GM23338 (cell line): ENCODE data around the gene CGGBP1.

Experiments used
- CREB1 ChIP-seq: fragments of 250-450 bp; sonication (Bioruptor Pico); IDR thresholded peaks from 2 replicates; pipeline ENCODE4 v1.5.0; 2020; ENCODE audit warnings: low read depth, mild to moderate bottlenecking, moderate library complexity
- EZH2 ChIP-seq: fragments of 200-600 bp; sonication (generic); IDR thresholded peaks from one replicate; pipeline ENCODE4 v1.8.0; 2017; ENCODE audit warnings: antibody characterized with exemption, mild to moderate bottlenecking, low read depth; ENCODE audit not compliant: unreplicated experiment
- EZH2phosphoT487 ChIP-seq: fragments of 200-600 bp; sonication (generic); IDR thresholded peaks from one replicate; pipeline ENCODE4 v1.8.1; 2018; ENCODE audit warnings: antibody characterized with exemption; ENCODE audit not compliant: unreplicated experiment
- JUNB ChIP-seq: IDR thresholded peaks from one replicate; pipeline ENCODE4 v1.6.1; 2016; ENCODE audit warnings: antibody characterized with exemption; ENCODE audit not compliant: unreplicated experiment
- NANOG ChIP-seq: IDR thresholded peaks from 2 replicates; pipeline ENCODE4 v1.6.1; 2016; ENCODE audit warnings: antibody characterized with exemption, borderline replicate concordance
- POLR2AphosphoS5 ChIP-seq: IDR thresholded peaks from 2 replicates; pipeline ENCODE4 v1.6.1; 2016; ENCODE audit warnings: antibody characterized with exemption, low read depth
- STAT1 ChIP-seq: IDR thresholded peaks from one replicate; pipeline ENCODE4 v1.6.1; 2016; ENCODE audit warnings: antibody characterized with exemption; ENCODE audit not compliant: unreplicated experiment
- ZNF114 ChIP-seq: fragments of 250-450 bp; sonication (Bioruptor Pico); IDR thresholded peaks from 2 replicates; pipeline ENCODE4 v1.5.0; 2020; ENCODE audit warnings: mild to moderate bottlenecking, moderate library complexity
- ZNF331 ChIP-seq: fragments of 250-450 bp; sonication (Bioruptor Pico); IDR thresholded peaks from 2 replicates; pipeline ENCODE4 v1.5.0; 2020; ENCODE audit warnings: low read depth, mild to moderate bottlenecking, moderate library complexity
- TF ChIP-seq, protein P1 (sequence below), 2 experiments: fragments of 200-600 bp in 1 of 2; sonication (generic) in 1 of 2; conservative IDR thresholded peaks; 2 replicates each; pipeline versions ENCODE4 v1.5.1 to v1.6.1; 2016 to 2017; ENCODE audit warnings: antibody characterized with exemption in 2 of 2, low read depth in 2 of 2, mild to moderate bottlenecking in 2 of 2, moderate library complexity in 1 of 2
- TF ChIP-seq, protein P2 (sequence below): IDR thresholded peaks from one replicate; pipeline ENCODE4 v1.6.1; 2018; ENCODE audit warnings: antibody characterized with exemption; ENCODE audit not compliant: unreplicated experiment
- TF ChIP-seq, protein P3 (sequence below): fragments of 250-450 bp; sonication (Bioruptor Pico); IDR thresholded peaks from 2 replicates; pipeline ENCODE4 v1.5.0; 2020; ENCODE audit warnings: mild to moderate bottlenecking, moderate library complexity
- TF ChIP-seq, protein P4 (sequence below): IDR thresholded peaks from 2 replicates; pipeline ENCODE4 v1.6.1; 2016; ENCODE audit warnings: antibody characterized with exemption

DNA sequence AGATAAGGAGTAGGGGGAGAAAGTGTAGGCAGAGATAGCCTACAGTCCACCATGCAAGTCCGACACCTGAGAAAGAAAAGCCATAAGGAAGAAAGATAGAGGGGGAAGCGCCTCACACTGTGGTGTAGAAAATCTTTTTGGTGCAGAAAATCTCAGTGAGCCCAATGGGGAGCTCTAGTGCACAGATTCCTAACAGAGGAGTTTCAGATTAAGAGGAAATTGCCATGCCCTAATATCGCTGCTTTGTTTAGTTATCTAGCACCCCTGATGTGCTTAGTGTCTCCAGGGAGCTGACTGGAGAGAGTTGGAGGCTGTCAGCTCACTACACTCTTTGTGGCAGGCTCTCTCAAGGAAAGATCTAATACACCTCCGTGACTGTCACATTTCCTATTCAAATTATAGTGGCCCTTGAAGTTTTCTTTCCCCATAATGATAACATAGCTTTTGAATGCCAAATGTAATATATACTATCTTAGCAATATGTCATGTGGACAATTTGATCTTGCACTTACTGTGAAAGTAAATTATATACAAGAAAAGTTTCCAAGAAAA lies 33.7 kb downstream of the CGGBP1 start:
- TF ChIP-seq, protein P1, sequence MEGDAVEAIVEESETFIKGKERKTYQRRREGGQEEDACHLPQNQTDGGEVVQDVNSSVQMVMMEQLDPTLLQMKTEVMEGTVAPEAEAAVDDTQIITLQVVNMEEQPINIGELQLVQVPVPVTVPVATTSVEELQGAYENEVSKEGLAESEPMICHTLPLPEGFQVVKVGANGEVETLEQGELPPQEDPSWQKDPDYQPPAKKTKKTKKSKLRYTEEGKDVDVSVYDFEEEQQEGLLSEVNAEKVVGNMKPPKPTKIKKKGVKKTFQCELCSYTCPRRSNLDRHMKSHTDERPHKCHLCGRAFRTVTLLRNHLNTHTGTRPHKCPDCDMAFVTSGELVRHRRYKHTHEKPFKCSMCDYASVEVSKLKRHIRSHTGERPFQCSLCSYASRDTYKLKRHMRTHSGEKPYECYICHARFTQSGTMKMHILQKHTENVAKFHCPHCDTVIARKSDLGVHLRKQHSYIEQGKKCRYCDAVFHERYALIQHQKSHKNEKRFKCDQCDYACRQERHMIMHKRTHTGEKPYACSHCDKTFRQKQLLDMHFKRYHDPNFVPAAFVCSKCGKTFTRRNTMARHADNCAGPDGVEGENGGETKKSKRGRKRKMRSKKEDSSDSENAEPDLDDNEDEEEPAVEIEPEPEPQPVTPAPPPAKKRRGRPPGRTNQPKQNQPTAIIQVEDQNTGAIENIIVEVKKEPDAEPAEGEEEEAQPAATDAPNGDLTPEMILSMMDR (conservative IDR thresholded peaks at IDR 0.05; ENCODE audit: low read depth in 2 of 2): no peak
- TF ChIP-seq NANOG (no peak), POLR2AphosphoS5 (no peak), EZH2 (no peak), CREB1 (no peak), JUNB (no peak), EZH2phosphoT487 (no peak), ZNF114 (CRISPR knock-in tag) (no peak), STAT1 (no peak), ZNF331 (CRISPR knock-in tag) (no peak)
- TF ChIP-seq, protein P2, sequence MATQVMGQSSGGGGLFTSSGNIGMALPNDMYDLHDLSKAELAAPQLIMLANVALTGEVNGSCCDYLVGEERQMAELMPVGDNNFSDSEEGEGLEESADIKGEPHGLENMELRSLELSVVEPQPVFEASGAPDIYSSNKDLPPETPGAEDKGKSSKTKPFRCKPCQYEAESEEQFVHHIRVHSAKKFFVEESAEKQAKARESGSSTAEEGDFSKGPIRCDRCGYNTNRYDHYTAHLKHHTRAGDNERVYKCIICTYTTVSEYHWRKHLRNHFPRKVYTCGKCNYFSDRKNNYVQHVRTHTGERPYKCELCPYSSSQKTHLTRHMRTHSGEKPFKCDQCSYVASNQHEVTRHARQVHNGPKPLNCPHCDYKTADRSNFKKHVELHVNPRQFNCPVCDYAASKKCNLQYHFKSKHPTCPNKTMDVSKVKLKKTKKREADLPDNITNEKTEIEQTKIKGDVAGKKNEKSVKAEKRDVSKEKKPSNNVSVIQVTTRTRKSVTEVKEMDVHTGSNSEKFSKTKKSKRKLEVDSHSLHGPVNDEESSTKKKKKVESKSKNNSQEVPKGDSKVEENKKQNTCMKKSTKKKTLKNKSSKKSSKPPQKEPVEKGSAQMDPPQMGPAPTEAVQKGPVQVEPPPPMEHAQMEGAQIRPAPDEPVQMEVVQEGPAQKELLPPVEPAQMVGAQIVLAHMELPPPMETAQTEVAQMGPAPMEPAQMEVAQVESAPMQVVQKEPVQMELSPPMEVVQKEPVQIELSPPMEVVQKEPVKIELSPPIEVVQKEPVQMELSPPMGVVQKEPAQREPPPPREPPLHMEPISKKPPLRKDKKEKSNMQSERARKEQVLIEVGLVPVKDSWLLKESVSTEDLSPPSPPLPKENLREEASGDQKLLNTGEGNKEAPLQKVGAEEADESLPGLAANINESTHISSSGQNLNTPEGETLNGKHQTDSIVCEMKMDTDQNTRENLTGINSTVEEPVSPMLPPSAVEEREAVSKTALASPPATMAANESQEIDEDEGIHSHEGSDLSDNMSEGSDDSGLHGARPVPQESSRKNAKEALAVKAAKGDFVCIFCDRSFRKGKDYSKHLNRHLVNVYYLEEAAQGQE: no peak
- TF ChIP-seq, protein P3, sequence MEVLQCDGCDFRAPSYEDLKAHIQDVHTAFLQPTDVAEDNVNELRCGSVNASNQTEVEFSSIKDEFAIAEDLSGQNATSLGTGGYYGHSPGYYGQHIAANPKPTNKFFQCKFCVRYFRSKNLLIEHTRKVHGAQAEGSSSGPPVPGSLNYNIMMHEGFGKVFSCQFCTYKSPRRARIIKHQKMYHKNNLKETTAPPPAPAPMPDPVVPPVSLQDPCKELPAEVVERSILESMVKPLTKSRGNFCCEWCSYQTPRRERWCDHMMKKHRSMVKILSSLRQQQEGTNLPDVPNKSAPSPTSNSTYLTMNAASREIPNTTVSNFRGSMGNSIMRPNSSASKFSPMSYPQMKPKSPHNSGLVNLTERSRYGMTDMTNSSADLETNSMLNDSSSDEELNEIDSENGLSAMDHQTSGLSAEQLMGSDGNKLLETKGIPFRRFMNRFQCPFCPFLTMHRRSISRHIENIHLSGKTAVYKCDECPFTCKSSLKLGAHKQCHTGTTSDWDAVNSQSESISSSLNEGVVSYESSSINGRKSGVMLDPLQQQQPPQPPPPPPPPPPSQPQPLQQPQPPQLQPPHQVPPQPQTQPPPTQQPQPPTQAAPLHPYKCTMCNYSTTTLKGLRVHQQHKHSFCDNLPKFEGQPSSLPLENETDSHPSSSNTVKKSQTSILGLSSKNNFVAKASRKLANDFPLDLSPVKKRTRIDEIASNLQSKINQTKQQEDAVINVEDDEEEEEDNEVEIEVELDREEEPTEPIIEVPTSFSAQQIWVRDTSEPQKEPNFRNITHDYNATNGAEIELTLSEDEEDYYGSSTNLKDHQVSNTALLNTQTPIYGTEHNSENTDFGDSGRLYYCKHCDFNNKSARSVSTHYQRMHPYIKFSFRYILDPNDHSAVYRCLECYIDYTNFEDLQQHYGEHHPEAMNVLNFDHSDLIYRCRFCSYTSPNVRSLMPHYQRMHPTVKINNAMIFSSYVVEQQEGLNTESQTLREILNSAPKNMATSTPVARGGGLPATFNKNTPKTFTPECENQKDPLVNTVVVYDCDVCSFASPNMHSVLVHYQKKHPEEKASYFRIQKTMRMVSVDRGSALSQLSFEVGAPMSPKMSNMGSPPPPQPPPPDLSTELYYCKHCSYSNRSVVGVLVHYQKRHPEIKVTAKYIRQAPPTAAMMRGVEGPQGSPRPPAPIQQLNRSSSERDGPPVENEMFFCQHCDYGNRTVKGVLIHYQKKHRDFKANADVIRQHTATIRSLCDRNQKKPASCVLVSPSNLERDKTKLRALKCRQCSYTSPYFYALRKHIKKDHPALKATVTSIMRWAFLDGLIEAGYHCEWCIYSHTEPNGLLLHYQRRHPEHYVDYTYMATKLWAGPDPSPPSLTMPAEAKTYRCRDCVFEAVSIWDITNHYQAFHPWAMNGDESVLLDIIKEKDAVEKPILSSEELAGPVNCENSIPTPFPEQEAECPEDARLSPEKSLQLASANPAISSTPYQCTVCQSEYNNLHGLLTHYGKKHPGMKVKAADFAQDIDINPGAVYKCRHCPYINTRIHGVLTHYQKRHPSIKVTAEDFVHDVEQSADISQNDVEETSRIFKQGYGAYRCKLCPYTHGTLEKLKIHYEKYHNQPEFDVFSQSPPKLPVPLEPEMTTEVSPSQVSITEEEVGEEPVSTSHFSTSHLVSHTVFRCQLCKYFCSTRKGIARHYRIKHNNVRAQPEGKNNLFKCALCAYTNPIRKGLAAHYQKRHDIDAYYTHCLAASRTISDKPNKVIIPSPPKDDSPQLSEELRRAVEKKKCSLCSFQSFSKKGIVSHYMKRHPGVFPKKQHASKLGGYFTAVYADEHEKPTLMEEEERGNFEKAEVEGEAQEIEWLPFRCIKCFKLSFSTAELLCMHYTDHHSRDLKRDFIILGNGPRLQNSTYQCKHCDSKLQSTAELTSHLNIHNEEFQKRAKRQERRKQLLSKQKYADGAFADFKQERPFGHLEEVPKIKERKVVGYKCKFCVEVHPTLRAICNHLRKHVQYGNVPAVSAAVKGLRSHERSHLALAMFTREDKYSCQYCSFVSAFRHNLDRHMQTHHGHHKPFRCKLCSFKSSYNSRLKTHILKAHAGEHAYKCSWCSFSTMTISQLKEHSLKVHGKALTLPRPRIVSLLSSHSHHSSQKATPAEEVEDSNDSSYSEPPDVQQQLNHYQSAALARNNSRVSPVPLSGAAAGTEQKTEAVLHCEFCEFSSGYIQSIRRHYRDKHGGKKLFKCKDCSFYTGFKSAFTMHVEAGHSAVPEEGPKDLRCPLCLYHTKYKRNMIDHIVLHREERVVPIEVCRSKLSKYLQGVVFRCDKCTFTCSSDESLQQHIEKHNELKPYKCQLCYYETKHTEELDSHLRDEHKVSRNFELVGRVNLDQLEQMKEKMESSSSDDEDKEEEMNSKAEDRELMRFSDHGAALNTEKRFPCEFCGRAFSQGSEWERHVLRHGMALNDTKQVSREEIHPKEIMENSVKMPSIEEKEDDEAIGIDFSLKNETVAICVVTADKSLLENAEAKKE (CRISPR knock-in tag): no peak
- TF ChIP-seq, protein P4, sequence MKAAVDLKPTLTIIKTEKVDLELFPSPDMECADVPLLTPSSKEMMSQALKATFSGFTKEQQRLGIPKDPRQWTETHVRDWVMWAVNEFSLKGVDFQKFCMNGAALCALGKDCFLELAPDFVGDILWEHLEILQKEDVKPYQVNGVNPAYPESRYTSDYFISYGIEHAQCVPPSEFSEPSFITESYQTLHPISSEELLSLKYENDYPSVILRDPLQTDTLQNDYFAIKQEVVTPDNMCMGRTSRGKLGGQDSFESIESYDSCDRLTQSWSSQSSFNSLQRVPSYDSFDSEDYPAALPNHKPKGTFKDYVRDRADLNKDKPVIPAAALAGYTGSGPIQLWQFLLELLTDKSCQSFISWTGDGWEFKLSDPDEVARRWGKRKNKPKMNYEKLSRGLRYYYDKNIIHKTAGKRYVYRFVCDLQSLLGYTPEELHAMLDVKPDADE: no peak
